ENCODE data around the gene SCD5. TPM values are rescaled to one million over a fixed set of nuclear protein-coding genes. Genes with fewer than 3 reads are reported as not detected.
A peak's percentile ranks its signal among the peaks of the same experiment; 100 is the strongest.

The SCD5 gene
- total RNA-seq, 1 experiment from 2014 or later: 16.3 TPM

DNA sequence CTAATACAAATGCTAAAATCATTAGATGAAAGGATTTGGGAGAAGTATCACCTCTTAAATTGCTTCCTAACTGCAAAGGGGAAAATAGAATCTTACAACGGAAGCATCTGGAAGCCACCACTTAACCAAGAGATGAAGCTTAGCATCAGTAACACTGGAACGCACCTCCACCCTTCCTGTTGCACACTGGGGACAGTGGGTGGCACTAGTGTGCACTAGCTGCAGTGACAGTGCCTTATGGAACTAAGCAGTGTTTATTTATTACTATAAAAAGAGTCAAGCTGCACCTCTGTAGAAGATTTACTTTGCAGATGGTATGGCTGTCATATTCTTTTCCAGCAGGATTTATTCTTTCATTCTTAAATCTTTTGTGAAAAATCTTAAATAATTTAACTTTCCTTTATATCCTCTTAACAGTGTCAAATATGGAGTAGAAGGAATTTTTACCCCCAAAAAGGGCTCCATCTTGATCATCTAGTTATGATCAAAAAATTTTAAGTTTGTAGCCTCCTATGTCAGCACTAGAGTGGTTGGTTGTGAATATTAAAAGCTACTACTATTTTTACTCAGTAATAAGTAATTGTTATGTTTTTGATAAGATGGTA, 76.7 kb downstream of the SCD5 start:
- peak; percentile 58 for DNase-seq
- H3K4me1 Mint-ChIP-seq (ENCODE audit: low read depth, unreplicated experiment): no peaks in the 10 kb centered on the region
- H3K4me3 Mint-ChIP-seq (ENCODE audit: low read depth, unreplicated experiment): no peak overlapping the region
- intact Hi-C loops (cut with micrococcal nuclease; ENCODE audit: unreplicated experiment): loop anchor here (1.0 kb wide), 1 partner anchor 80 kb away; no protein-coding TSS in a partner anchor
- no peak overlapping the region for H3K27ac Mint-ChIP-seq (ENCODE audit: unreplicated experiment)
- H3K27me3 Mint-ChIP-seq (ENCODE audit: unreplicated experiment): no peaks in the 10 kb centered on the region
- CTCF ChIA-PET: interaction anchor here (0.6 to 1.9 kb wide), 5 partner anchors 9 to 230 kb away, joined by 3 to 8 read pairs (median 3); partner anchors contain the start of gene SCD5
- no TSS peak for BruUV-seq (replicated peaks)
- H3K36me3 Mint-ChIP-seq (ENCODE audit: insufficient read depth, unreplicated experiment): no peaks in the 10 kb centered on the region
- TF ChIP-seq, protein P1, sequence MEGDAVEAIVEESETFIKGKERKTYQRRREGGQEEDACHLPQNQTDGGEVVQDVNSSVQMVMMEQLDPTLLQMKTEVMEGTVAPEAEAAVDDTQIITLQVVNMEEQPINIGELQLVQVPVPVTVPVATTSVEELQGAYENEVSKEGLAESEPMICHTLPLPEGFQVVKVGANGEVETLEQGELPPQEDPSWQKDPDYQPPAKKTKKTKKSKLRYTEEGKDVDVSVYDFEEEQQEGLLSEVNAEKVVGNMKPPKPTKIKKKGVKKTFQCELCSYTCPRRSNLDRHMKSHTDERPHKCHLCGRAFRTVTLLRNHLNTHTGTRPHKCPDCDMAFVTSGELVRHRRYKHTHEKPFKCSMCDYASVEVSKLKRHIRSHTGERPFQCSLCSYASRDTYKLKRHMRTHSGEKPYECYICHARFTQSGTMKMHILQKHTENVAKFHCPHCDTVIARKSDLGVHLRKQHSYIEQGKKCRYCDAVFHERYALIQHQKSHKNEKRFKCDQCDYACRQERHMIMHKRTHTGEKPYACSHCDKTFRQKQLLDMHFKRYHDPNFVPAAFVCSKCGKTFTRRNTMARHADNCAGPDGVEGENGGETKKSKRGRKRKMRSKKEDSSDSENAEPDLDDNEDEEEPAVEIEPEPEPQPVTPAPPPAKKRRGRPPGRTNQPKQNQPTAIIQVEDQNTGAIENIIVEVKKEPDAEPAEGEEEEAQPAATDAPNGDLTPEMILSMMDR (IDR thresholded peaks at IDR 0.05; ENCODE audit: unreplicated experiment): no peak
- no peaks in the 10 kb centered on the region for H3K9me3 Mint-ChIP-seq (ENCODE audit: low read depth, unreplicated experiment)

DNA sequence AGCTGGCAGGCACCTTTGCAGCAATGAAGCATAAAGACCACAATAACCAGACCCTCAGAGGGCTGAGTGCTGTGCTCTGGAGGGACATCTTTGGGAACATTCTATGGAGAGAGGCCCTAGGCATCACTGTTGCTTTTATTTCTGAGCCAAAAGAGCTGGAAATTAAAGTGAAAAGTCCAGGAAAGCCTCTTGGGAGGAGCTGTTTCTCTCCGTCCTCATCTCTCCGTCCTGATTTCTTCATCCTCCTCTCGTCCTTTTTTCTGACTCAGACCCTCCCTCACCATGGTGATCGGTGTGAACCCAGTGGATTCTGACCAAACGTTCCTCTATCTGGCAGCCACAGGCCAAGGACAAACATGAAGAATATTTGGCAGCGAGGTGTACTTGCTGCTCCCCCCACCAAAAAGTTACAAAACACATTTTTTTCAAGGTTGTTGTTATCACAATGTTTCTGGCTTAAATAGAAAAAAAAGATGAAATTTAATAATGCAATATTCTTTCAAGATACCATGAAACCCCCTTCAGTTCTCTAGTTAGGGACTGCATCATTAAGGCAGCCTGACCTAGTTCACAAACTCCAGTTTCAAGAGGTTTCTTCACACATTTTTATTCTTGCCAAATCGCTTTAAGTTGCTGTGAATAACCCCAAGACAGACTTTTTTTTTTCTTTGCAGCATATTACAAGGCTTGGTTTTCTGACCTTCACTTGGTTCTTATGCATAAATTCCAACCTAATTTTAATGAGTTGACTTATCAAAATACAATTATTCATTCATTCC, 80.2 kb downstream of the SCD5 start:
- TF ChIP-seq, protein P1 (IDR thresholded peaks at IDR 0.05; ENCODE audit: unreplicated experiment): no peak
- Mint-ChIP-seq H3K9me3 (ENCODE audit: low read depth, unreplicated experiment) (no peaks in the 10 kb centered on the region), H3K4me1 (ENCODE audit: low read depth, unreplicated experiment) (peaks cover 16% of the 10 kb centered on the region), H3K36me3 (ENCODE audit: insufficient read depth, unreplicated experiment) (no peaks in the 10 kb centered on the region), H3K27ac (ENCODE audit: unreplicated experiment) (no peak overlapping the region), H3K27me3 (ENCODE audit: unreplicated experiment) (no peaks in the 10 kb centered on the region), H3K4me3 (ENCODE audit: low read depth, unreplicated experiment) (no peak overlapping the region)
- intact Hi-C loops (cut with micrococcal nuclease; ENCODE audit: unreplicated experiment): no loop called here
- CTCF ChIA-PET: no interaction called here
- DNase-seq: no peak
- BruUV-seq (replicated peaks): no TSS peak

DNA sequence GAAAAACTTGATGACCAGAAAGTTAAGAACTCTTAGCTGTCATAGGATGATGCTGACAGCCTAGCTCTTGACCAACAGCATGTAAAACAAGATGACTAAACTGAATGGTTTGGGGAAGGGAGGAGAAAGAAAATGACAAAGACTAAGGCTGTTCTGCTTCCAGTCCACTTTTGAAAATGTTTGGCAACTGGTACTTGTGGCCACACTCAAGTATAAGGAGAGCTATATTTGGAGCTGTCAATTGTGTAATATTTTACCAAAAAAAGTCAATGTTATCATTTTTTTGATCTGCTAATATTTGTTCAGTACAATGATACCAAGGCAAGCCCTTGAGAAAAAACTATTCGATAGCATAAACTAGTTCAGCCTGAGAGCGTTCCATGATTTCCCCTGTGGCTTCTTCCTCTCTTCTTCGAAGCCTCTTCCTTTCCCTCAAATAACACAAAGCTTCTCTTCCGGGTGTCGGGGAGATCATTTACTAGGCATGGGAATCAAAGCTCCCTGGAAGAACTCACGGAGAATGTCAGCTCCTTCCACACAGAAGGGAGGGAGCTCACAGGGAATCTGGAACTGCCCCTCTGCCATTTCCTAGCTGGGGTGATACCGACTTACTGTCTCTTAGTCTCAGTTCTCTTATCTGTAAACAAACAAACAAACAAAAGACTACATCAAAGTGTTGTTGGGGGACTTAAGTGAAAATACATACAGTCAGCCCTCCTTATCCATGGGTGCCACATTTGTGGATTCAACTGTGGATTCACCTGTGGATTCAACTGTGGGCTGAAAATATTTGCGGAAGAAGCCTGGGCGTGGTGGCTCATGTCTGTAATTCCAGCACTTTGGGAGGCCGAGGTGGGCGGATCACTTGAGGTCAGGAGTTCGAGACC, 82.6 kb downstream of the SCD5 start:
- CTCF ChIA-PET: interaction anchor here (0.5 to 0.6 kb wide), 3 partner anchors 11 to 317 kb away, joined by 3 to 4 read pairs (median 4); no protein-coding TSS in a partner anchor
- no peaks in the 10 kb centered on the region for H3K36me3 Mint-ChIP-seq (ENCODE audit: insufficient read depth, unreplicated experiment)
- H3K4me3 Mint-ChIP-seq (ENCODE audit: low read depth, unreplicated experiment): no peak overlapping the region
- no peak for DNase-seq
- TF ChIP-seq, protein P1 (IDR thresholded peaks at IDR 0.05; ENCODE audit: unreplicated experiment): no peak
- no peaks in the 10 kb centered on the region for H3K27me3 Mint-ChIP-seq (ENCODE audit: unreplicated experiment)
- H3K27ac Mint-ChIP-seq (ENCODE audit: unreplicated experiment): no peak overlapping the region
- BruUV-seq (replicated peaks): no TSS peak
- H3K4me1 Mint-ChIP-seq (ENCODE audit: low read depth, unreplicated experiment): peaks cover 16% of the 10 kb centered on the region
- no peaks in the 10 kb centered on the region for H3K9me3 Mint-ChIP-seq (ENCODE audit: low read depth, unreplicated experiment)
- intact Hi-C loops (cut with micrococcal nuclease; ENCODE audit: unreplicated experiment): no loop called here

DNA sequence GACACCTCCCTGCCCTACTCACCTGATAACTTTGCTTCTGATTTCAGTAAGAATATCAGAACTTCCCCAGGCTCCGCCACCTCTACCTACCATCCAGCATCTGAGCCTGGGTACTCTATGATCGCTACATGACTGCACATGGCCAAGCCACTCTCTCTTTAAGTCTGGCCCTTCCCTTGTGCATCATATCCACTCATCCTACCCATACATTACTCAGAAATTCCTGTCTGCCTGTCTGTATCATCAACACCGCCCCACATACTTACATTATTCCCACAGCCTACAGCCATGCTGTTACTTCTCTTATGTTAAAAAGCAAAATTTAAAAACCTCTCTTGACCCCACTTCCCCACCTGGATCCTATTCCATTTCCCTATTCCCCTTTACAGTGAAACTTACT, 84.7 kb downstream of the SCD5 start:
- TF ChIP-seq, protein P1 (IDR thresholded peaks at IDR 0.05; ENCODE audit: unreplicated experiment): no peak
- intact Hi-C loops (cut with micrococcal nuclease; ENCODE audit: unreplicated experiment): no loop called here
- H3K4me1 Mint-ChIP-seq (ENCODE audit: low read depth, unreplicated experiment): peaks cover 16% of the 10 kb centered on the region
- no peak for DNase-seq
- no peaks in the 10 kb centered on the region for H3K27me3 Mint-ChIP-seq (ENCODE audit: unreplicated experiment)
- no peaks in the 10 kb centered on the region for H3K36me3 Mint-ChIP-seq (ENCODE audit: insufficient read depth, unreplicated experiment)
- no peaks in the 10 kb centered on the region for H3K9me3 Mint-ChIP-seq (ENCODE audit: low read depth, unreplicated experiment)
- BruUV-seq (replicated peaks): no TSS peak
- no peak overlapping the region for H3K4me3 Mint-ChIP-seq (ENCODE audit: low read depth, unreplicated experiment)
- H3K27ac Mint-ChIP-seq (ENCODE audit: unreplicated experiment): no peak overlapping the region
- CTCF ChIA-PET: no interaction called here
